Measurements from ENCODE around the gene B4GALNT4.

DNA sequence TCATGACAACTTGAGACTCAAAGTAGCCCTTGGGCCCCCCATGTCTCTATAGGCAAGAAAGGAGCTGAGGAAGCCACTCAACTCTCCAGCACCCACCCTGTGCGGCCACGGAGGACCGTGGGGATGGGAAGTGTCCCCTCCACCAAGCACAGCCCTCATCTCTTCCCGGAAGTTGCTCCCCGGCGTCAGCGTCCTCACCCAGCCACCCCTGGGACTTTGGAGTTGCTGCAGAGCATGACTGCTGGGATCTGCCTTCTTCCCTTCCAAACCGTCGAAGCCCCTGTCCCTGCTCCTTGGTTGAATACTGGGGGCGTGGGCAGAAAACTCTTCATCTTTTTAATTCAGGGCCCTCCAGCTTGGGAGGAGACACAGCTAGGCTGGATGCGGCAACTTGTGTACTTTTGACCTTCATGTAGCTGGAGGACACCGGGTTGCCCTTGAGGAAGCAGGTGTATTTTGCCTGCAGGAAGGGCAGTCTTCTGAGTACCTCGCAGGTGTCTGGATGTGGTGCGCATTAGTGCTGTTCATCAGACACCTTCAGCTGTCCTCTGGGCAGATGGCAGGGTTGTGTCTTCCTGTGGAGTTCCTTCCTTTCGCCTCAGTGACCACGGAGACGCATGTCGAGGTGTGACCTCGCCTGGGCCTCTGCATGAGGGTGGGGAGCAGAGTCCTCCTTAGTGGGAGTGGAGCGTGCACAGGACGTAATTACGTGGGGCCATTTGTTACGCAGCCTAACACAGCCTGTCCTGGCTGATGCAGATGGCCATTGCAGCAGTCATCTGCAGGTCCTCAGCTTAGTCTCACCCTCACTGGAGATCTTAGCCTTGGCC, 36.4 kb upstream of the B4GALNT4 start:
- no peak for TF ChIP-seq RAD21 (IDR thresholded peaks at IDR 0.05)
- no peak for TF ChIP-seq CTCF (IDR thresholded peaks at IDR 0.05; ENCODE audit: low read depth, low read length, missing input control)
- no peak for TF ChIP-seq GABPA (IDR thresholded peaks at IDR 0.05 in 1 of 2, conservative IDR thresholded peaks at IDR 0.05 in 1 of 2)
- no peak for TF ChIP-seq REST (IDR thresholded peaks at IDR 0.05)
- TF ChIP-seq, protein P1, sequence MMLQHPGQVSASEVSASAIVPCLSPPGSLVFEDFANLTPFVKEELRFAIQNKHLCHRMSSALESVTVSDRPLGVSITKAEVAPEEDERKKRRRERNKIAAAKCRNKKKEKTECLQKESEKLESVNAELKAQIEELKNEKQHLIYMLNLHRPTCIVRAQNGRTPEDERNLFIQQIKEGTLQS (IDR thresholded peaks at IDR 0.05): no peak
- no peak for TF ChIP-seq HNF4G (IDR thresholded peaks at IDR 0.05)
- no peak for TF ChIP-seq EGR1 (IDR thresholded peaks at IDR 0.05; ENCODE audit: low read depth in 2 of 2)
- TF ChIP-seq FOXA2 (IDR thresholded peaks at IDR 0.05): no peak
